22Rv1 (cell line): ENCODE data around the gene RAB11FIP3.

Experiments
- H3K27ac ChIP-seq: fragments of 450-650 bp; 2 replicates; pipeline ENCODE4 v1.5.1; 2017
- ZFX ChIP-seq: fragments of 450-650 bp; IDR thresholded peaks from 2 replicates; pipeline ENCODE4 v1.6.1; 2017; ENCODE audit warnings: antibody characterized with exemption, borderline replicate concordance
- TF ChIP-seq, protein P1 (sequence below): fragments of 450-650 bp; IDR thresholded peaks from 2 replicates; pipeline ENCODE4 v1.5.1; 2017; ENCODE audit warnings: mild to moderate bottlenecking

RAB11FIP3 gene, protein sequence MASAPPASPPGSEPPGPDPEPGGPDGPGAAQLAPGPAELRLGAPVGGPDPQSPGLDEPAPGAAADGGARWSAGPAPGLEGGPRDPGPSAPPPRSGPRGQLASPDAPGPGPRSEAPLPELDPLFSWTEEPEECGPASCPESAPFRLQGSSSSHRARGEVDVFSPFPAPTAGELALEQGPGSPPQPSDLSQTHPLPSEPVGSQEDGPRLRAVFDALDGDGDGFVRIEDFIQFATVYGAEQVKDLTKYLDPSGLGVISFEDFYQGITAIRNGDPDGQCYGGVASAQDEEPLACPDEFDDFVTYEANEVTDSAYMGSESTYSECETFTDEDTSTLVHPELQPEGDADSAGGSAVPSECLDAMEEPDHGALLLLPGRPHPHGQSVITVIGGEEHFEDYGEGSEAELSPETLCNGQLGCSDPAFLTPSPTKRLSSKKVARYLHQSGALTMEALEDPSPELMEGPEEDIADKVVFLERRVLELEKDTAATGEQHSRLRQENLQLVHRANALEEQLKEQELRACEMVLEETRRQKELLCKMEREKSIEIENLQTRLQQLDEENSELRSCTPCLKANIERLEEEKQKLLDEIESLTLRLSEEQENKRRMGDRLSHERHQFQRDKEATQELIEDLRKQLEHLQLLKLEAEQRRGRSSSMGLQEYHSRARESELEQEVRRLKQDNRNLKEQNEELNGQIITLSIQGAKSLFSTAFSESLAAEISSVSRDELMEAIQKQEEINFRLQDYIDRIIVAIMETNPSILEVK

DNA sequence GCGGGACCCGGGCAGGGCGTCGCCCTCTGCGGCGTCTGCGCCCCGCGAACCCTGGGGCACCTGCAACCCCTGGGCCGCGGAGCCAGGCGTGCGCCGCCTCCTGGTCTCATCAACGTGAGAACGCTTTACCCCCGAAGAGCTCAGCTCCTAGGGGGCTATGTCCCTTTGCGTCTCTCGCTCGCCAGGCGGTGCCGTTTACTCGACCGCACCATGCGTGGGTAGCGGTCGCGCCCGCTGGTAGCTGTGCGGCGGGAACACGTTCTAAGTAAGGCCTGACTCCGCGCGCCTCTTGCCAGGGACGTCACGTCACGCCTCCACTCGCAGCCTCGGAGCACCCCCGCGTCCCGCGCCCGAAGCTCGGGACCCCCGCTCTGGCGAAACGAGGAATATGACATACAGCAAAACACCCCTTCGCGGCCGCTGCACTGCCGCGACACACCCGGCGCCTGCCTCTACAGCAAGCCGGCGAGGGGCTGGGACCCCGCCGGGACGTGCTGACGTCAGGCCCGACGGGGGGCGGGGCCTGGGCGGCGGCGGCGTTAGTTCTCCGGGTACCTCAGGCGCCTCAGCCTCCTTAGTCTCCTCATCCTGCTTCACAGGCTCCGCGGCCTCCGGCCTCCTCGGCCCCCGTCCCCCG is at the start of gene RAB11FIP3:
TSS of gene RAB11FIP3 (plus strand) at position 568 of the 637 bp plus-strand sequence. CDS start 358 bp downstream, outside the sequence.
- H3K27ac ChIP-seq, result peak within 1 kb of the TSS; percentile 74
- no peak for TF ChIP-seq ZFX
- TF ChIP-seq, protein P1, sequence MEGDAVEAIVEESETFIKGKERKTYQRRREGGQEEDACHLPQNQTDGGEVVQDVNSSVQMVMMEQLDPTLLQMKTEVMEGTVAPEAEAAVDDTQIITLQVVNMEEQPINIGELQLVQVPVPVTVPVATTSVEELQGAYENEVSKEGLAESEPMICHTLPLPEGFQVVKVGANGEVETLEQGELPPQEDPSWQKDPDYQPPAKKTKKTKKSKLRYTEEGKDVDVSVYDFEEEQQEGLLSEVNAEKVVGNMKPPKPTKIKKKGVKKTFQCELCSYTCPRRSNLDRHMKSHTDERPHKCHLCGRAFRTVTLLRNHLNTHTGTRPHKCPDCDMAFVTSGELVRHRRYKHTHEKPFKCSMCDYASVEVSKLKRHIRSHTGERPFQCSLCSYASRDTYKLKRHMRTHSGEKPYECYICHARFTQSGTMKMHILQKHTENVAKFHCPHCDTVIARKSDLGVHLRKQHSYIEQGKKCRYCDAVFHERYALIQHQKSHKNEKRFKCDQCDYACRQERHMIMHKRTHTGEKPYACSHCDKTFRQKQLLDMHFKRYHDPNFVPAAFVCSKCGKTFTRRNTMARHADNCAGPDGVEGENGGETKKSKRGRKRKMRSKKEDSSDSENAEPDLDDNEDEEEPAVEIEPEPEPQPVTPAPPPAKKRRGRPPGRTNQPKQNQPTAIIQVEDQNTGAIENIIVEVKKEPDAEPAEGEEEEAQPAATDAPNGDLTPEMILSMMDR, result peak; percentile 37

GRCh38 chr16:375927-376816 is 49.3 kb upstream of the RAB11FIP3 start:
- TF ChIP-seq, protein P1, result no peak
- no peak overlapping the region for H3K27ac ChIP-seq

DNA sequence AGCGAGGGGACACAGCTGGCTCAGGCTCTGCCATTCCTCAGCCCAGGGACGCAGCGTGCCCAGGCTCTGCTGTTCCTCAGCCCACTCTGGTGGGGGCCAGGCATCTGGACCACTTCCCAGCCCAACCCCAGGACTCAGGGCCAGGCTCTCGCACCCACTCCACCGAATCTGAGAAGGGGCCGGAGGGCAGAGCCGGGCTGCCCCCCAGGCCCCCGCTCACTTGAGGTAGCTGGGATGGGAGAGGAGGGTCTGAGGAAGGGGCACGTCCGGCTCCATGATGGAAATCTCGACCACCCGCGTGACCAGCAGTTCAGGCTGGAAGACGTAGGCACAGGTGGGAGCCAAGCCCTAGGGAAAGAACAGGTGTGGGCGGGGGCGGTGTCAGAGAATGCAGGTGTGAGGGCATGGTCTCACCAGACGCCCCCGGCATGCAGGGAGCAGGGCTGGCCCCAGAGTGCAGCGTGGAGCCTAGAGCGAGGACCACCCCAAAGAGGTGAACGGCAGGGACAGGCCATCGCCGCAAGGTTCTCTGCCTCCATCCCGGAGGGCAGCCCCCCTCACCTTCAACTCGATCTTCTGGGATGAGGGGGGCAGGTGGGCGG is 48.5 kb upstream of the RAB11FIP3 start:
- TF ChIP-seq, protein P1, result no peak
- no peak for TF ChIP-seq ZFX
- H3K27ac ChIP-seq, result no peak overlapping the region

GRCh38 chr16:377419-377951 is 48.0 kb upstream of the RAB11FIP3 start:
- H3K27ac ChIP-seq, result no peak overlapping the region
- no peak for TF ChIP-seq ZFX
- TF ChIP-seq, protein P1, result no peak

GRCh38 chr16:378113-378820 is 47.2 kb upstream of the RAB11FIP3 start:
- peak overlapping the region; percentile 96 for H3K27ac ChIP-seq

DNA sequence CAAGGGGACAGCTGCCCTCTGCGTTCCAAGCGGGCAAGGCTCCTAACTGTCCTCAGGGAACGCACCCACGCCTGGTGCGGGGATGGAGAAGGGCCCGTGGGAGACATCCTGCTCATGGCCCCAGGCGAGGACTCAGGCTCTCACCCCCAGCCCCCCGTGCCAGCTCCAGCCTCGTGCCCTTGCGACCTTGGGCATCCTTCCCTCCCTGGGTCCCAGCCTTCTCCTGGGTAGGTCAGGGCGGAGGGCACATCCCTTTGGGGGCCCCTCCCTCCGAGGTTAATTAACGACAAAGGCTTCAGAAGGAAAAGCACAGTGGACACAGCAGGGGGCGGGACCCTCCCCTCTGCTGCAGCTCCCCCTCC is 46.6 kb upstream of the RAB11FIP3 start:
- peak overlapping the region; percentile 96 for H3K27ac ChIP-seq
- TF ChIP-seq ZFX, result no peak
- TF ChIP-seq, protein P1, result no peak
